ENCODE measurements around the gene SELENOF.

- TF ChIP-seq, protein P1, sequence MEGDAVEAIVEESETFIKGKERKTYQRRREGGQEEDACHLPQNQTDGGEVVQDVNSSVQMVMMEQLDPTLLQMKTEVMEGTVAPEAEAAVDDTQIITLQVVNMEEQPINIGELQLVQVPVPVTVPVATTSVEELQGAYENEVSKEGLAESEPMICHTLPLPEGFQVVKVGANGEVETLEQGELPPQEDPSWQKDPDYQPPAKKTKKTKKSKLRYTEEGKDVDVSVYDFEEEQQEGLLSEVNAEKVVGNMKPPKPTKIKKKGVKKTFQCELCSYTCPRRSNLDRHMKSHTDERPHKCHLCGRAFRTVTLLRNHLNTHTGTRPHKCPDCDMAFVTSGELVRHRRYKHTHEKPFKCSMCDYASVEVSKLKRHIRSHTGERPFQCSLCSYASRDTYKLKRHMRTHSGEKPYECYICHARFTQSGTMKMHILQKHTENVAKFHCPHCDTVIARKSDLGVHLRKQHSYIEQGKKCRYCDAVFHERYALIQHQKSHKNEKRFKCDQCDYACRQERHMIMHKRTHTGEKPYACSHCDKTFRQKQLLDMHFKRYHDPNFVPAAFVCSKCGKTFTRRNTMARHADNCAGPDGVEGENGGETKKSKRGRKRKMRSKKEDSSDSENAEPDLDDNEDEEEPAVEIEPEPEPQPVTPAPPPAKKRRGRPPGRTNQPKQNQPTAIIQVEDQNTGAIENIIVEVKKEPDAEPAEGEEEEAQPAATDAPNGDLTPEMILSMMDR (IDR thresholded peaks at IDR 0.05), result no peak
- TF ChIP-seq POLR2A (IDR thresholded peaks at IDR 0.05), result no peak
Observed at GRCh38 chr1:86854352-86854751, 59.6 kb downstream of the SELENOF start.

All from Peyer's patch (tissue), 4 donors.